HEK293T (cell line): ENCODE data around the gene GAB1.

Experiments
- ARNT ChIP-seq: fragments of 450-650 bp; IDR thresholded peaks from 2 replicates; pipeline ENCODE4 v1.6.1; 2017; ENCODE audit warnings: mild to moderate bottlenecking
- HDGF ChIP-seq: fragments of 450-650 bp; IDR thresholded peaks from 2 replicates; pipeline ENCODE4 v1.6.1; 2017; ENCODE audit warnings: antibody characterized with exemption, borderline replicate concordance
- SUZ12 ChIP-seq: fragments of 450-650 bp; IDR thresholded peaks from 2 replicates; pipeline ENCODE4 v1.6.1; 2016; ENCODE audit warnings: mild to moderate bottlenecking

GRCh38 chr4:143369552-143369951, 32.9 kb downstream of the GAB1 start:
- TF ChIP-seq HDGF: no peak
- TF ChIP-seq ARNT: no peak
- no peak for TF ChIP-seq SUZ12
